ENCODE data around the gene NT5C1A. TPM values are rescaled to one million over a fixed set of nuclear protein-coding genes. Genes with fewer than 3 reads are reported as not detected.

The NT5C1A gene
- total RNA-seq, 1 experiment from 2014 or later: not detected

GRCh38 chr1:39695016-39695415 lies 23.1 kb upstream of the NT5C1A start:
- no peaks in the 10 kb centered on the region for H3K9me3 Mint-ChIP-seq
- H3K9ac ChIP-seq (ENCODE audit: extremely low read depth, insufficient read length, low read length): no peak overlapping the region
- H3K23me2 ChIP-seq (ENCODE audit: insufficient read length, low read depth, low read length, poor library complexity, severe bottlenecking): peaks cover 12% of the 10 kb centered on the region
- no peak for DNase-seq
- H3K36me3 Mint-ChIP-seq (ENCODE audit: insufficient read depth in 1 of 3, low read depth in 3 of 3): no peaks in the 10 kb centered on the region
- peaks cover 99% of the 10 kb centered on the region for H3K27me3 Mint-ChIP-seq (ENCODE audit: low read depth)
- H2AK5ac ChIP-seq (ENCODE audit: insufficient read length, low read length): no peak overlapping the region
- TF ChIP-seq, protein P1, sequence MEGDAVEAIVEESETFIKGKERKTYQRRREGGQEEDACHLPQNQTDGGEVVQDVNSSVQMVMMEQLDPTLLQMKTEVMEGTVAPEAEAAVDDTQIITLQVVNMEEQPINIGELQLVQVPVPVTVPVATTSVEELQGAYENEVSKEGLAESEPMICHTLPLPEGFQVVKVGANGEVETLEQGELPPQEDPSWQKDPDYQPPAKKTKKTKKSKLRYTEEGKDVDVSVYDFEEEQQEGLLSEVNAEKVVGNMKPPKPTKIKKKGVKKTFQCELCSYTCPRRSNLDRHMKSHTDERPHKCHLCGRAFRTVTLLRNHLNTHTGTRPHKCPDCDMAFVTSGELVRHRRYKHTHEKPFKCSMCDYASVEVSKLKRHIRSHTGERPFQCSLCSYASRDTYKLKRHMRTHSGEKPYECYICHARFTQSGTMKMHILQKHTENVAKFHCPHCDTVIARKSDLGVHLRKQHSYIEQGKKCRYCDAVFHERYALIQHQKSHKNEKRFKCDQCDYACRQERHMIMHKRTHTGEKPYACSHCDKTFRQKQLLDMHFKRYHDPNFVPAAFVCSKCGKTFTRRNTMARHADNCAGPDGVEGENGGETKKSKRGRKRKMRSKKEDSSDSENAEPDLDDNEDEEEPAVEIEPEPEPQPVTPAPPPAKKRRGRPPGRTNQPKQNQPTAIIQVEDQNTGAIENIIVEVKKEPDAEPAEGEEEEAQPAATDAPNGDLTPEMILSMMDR (conservative IDR thresholded peaks at IDR 0.05): no peak
- no peak overlapping the region for H2AFZ ChIP-seq (ENCODE audit: low read length)
- H3T11ph ChIP-seq (ENCODE audit: low read length): no peak overlapping the region
- no peaks in the 10 kb centered on the region for H3K4me1 ChIP-seq (ENCODE audit: insufficient read depth, low read length)
- H4K20me1 ChIP-seq (ENCODE audit: control insufficient read depth, insufficient read depth, insufficient read length): no peaks in the 10 kb centered on the region
- no peak overlapping the region for H2BK20ac ChIP-seq (ENCODE audit: low read depth, low read length, poor library complexity, severe bottlenecking)
- H2BK12ac ChIP-seq (ENCODE audit: insufficient read length, low read depth, low read length): no peak overlapping the region
- no CpG with 5 or more reads among the region's 1 CpG for WGBS (ENCODE audit: extremely low coverage, insufficient read length, low lambda C conversion rate)
- no peak overlapping the region for H2BK120ac ChIP-seq (ENCODE audit: low read depth, low read length, poor library complexity, severe bottlenecking)
- no peaks in the 10 kb centered on the region for H3K79me1 ChIP-seq (ENCODE audit: insufficient read depth, low read depth, low read length, poor library complexity, severe bottlenecking)
- H2BK15ac ChIP-seq (ENCODE audit: low read depth, low read length): no peak overlapping the region
- H4K5ac ChIP-seq (ENCODE audit: insufficient read length, low read depth, low read length): no peak overlapping the region
- H3K27me3 ChIP-seq (ENCODE audit: insufficient read depth, low read length): peaks cover 77% of the 10 kb centered on the region
- H3K4me1 Mint-ChIP-seq: peaks cover 6 to 15% of the 10 kb centered on the region in 2 experiments
- H2BK5ac ChIP-seq (ENCODE audit: insufficient read length, low read length): no peak overlapping the region
- no peak overlapping the region for H3K56ac ChIP-seq (ENCODE audit: insufficient read length, low read depth, low read length)
- no peak overlapping the region for H3K27ac Mint-ChIP-seq
- H3K14ac ChIP-seq (ENCODE audit: insufficient read depth, low read length): no peak overlapping the region
- no peaks in the 10 kb centered on the region for H3K9me3 ChIP-seq (ENCODE audit: control insufficient read depth, low read depth, low read length)
- no peak overlapping the region for H3K4me3 Mint-ChIP-seq
- no peak overlapping the region for H4K8ac ChIP-seq (replicated peaks; ENCODE audit: insufficient read length, low read depth, low read length)
- no peaks in the 10 kb centered on the region for H3K79me2 ChIP-seq (ENCODE audit: insufficient read depth, low read length)
- H3K27ac ChIP-seq (ENCODE audit: insufficient read length, low read depth, low read length): no peak overlapping the region
- H3K23ac ChIP-seq (ENCODE audit: insufficient read length, low read depth, low read length): no peak overlapping the region
- H3K4me2 ChIP-seq (ENCODE audit: insufficient read depth, insufficient read length, low read length): no peak overlapping the region
- no peak overlapping the region for H3K18ac ChIP-seq (ENCODE audit: insufficient read length, low read depth, low read length)
- no peak overlapping the region for H4K91ac ChIP-seq (ENCODE audit: insufficient read length, low read depth, low read length)
- no peak overlapping the region for H3K4ac ChIP-seq (ENCODE audit: low read depth, low read length)
